K562 (cell line): ENCODE results near the gene OTUD5. TPM values are rescaled to one million over a fixed set of nuclear protein-coding genes. Genes with fewer than 3 reads are reported as not detected.

Source experiments
- EP300 ChIP-seq: IDR thresholded peaks from 2 replicates; pipeline ENCODE4 v1.6.1; 2012; ENCODE audit warnings: low read length, improper control_type of control experiment
- polyA plus RNA-seq, 8 experiments: library from polyadenylated mRNA; depleted of rRNA in 4 of 8; stranded (reverse) in 5 of 8; unstranded in 3 of 8; fragments of >200 nt; fragmentation: Nextera tagmentation in 2 of 8; fragmentation: Illumina TruSeq in 1 of 8; extraction: Ambion mirVana in 2 of 8; extraction: Trizol in 1 of 8; gene quantifications; 2 replicates each; pipeline versions ENCODE4 v1.2.1 to v1.2.3, GENCODE V29; 2011 to 2014; ENCODE audit warnings: inconsistent platforms in 1 of 8, missing spikeins in 1 of 8
- total RNA-seq, 7 experiments: library from RNA; depleted of rRNA in 6 of 7; stranded (reverse); fragments of >200 nt in 6 of 7; fragmentation: Illumina TruSeq in 2 of 7; extraction: Trizol in 2 of 7; gene quantifications; 2 replicates each; pipeline versions ENCODE4 v1.2.1 to v1.2.3, GENCODE V29; 2011 to 2021; ENCODE audit warnings: low replicate concordance in 1 of 7
- TF ChIP-seq, protein P1 (sequence below): fragments of 450-650 bp; IDR thresholded peaks from 2 replicates; pipeline ENCODE4 v1.6.1; 2016; ENCODE audit warnings: mild to moderate bottlenecking, moderate library complexity

OTUD5 gene
- total and polyA plus RNA-seq, 9 of the 15 experiments (the other 6 are each of a cell fraction or from before 2014, with no cell fraction given) = 3.6 to 102 (median 59.0) TPM

DNA sequence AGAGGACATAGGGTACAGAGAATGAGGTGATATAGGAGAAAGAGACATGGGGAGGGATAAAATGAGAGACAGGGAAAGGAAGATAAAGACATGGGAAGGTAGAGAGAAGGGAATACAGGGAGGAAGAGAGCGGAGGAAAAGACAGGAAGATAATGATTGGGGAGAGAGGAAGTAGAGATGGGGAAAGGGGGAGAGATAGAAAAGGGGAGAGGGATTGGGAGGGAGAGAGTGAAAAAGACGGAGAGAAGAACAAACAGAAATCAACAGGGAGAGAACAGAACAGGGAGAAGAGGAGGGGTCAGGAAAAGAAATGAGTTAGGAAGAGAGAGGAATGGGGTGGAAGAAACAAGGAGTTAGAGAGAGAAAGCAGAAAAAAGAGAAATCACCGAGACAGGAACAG, 40.0 kb upstream of the OTUD5 start (continued):
- TF ChIP-seq, protein P1, sequence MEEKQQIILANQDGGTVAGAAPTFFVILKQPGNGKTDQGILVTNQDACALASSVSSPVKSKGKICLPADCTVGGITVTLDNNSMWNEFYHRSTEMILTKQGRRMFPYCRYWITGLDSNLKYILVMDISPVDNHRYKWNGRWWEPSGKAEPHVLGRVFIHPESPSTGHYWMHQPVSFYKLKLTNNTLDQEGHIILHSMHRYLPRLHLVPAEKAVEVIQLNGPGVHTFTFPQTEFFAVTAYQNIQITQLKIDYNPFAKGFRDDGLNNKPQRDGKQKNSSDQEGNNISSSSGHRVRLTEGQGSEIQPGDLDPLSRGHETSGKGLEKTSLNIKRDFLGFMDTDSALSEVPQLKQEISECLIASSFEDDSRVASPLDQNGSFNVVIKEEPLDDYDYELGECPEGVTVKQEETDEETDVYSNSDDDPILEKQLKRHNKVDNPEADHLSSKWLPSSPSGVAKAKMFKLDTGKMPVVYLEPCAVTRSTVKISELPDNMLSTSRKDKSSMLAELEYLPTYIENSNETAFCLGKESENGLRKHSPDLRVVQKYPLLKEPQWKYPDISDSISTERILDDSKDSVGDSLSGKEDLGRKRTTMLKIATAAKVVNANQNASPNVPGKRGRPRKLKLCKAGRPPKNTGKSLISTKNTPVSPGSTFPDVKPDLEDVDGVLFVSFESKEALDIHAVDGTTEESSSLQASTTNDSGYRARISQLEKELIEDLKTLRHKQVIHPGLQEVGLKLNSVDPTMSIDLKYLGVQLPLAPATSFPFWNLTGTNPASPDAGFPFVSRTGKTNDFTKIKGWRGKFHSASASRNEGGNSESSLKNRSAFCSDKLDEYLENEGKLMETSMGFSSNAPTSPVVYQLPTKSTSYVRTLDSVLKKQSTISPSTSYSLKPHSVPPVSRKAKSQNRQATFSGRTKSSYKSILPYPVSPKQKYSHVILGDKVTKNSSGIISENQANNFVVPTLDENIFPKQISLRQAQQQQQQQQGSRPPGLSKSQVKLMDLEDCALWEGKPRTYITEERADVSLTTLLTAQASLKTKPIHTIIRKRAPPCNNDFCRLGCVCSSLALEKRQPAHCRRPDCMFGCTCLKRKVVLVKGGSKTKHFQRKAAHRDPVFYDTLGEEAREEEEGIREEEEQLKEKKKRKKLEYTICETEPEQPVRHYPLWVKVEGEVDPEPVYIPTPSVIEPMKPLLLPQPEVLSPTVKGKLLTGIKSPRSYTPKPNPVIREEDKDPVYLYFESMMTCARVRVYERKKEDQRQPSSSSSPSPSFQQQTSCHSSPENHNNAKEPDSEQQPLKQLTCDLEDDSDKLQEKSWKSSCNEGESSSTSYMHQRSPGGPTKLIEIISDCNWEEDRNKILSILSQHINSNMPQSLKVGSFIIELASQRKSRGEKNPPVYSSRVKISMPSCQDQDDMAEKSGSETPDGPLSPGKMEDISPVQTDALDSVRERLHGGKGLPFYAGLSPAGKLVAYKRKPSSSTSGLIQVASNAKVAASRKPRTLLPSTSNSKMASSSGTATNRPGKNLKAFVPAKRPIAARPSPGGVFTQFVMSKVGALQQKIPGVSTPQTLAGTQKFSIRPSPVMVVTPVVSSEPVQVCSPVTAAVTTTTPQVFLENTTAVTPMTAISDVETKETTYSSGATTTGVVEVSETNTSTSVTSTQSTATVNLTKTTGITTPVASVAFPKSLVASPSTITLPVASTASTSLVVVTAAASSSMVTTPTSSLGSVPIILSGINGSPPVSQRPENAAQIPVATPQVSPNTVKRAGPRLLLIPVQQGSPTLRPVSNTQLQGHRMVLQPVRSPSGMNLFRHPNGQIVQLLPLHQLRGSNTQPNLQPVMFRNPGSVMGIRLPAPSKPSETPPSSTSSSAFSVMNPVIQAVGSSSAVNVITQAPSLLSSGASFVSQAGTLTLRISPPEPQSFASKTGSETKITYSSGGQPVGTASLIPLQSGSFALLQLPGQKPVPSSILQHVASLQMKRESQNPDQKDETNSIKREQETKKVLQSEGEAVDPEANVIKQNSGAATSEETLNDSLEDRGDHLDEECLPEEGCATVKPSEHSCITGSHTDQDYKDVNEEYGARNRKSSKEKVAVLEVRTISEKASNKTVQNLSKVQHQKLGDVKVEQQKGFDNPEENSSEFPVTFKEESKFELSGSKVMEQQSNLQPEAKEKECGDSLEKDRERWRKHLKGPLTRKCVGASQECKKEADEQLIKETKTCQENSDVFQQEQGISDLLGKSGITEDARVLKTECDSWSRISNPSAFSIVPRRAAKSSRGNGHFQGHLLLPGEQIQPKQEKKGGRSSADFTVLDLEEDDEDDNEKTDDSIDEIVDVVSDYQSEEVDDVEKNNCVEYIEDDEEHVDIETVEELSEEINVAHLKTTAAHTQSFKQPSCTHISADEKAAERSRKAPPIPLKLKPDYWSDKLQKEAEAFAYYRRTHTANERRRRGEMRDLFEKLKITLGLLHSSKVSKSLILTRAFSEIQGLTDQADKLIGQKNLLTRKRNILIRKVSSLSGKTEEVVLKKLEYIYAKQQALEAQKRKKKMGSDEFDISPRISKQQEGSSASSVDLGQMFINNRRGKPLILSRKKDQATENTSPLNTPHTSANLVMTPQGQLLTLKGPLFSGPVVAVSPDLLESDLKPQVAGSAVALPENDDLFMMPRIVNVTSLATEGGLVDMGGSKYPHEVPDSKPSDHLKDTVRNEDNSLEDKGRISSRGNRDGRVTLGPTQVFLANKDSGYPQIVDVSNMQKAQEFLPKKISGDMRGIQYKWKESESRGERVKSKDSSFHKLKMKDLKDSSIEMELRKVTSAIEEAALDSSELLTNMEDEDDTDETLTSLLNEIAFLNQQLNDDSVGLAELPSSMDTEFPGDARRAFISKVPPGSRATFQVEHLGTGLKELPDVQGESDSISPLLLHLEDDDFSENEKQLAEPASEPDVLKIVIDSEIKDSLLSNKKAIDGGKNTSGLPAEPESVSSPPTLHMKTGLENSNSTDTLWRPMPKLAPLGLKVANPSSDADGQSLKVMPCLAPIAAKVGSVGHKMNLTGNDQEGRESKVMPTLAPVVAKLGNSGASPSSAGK = no peak
- no peak for TF ChIP-seq EP300
